ENCODE data around the gene TRIL.

The TRIL gene

DNA sequence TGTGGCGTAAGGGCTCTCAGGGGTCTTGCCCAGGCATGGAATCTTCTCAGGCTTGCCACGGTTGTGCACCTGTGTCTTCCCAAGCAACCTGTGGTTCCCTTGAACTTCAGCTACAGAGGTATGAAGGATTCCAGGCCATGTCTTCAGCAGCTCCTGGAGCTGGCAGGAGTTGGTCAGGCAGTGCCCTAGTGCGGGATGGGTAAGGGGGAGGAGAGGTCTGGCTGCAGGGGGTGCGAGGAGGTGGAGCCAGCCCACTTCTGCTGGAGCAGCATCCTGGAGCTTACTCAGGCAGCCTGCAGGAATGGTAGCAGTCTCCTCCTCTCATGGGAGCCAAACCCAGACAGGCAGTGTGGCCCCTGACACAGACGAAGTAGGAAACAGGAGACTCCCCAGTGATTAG lies 3.8 kb upstream of the TRIL start:
- peak overlapping the region; percentile 48 for H3K18ac ChIP-seq (ENCODE audit: low read length)
- no peak overlapping the region for H4K91ac ChIP-seq (ENCODE audit: low read depth, low read length, poor library complexity)
- WGBS, 2 donors (ENCODE audit: extremely low coverage in 2 of 2, insufficient read length in 2 of 2, insufficient replicate concordance in 1 of 2): no CpG with 5 or more reads among the region's 5 CpGs
- no peak overlapping the region for H3K14ac ChIP-seq (ENCODE audit: low read length)
- H3K4ac ChIP-seq (ENCODE audit: low read length): no peak overlapping the region
- no peak overlapping the region for H3K23ac ChIP-seq (ENCODE audit: low read depth, low read length, poor library complexity)
- no peak overlapping the region for H2BK12ac ChIP-seq (ENCODE audit: low read length)
- H3K79me1 ChIP-seq (ENCODE audit: low read depth, low read length): peaks cover 2% of the 10 kb centered on the region
- H2AFZ ChIP-seq (ENCODE audit: low read length): peak overlapping the region; percentile 15
- no peak overlapping the region for H3K4me3 ChIP-seq (ENCODE audit: low read length in 2 of 2)
- DNase-seq (ENCODE audit: low spot score): no peak
- no peak overlapping the region for H2AK5ac ChIP-seq (ENCODE audit: low read depth, low read length)
- peaks cover 4 to 17% (median 9%) of the 10 kb centered on the region in 3 experiments for H3K27me3 ChIP-seq (ENCODE audit: control insufficient read depth in 3 of 3, insufficient read depth in 3 of 3, low read depth in 1 of 3, low read length in 3 of 3)
- H3K4me2 ChIP-seq (ENCODE audit: insufficient read depth, low read length, poor library complexity, severe bottlenecking): no peak overlapping the region
- H3K9me3 ChIP-seq (replicated peaks in 1 of 2; ENCODE audit: control insufficient read depth in 2 of 2, insufficient read depth in 1 of 2, low read depth in 1 of 2, low read length in 2 of 2): peaks cover 0 to 18% of the 10 kb centered on the region in 2 donors
- peaks cover 0 to 14% of the 10 kb centered on the region in 2 donors for H3K4me1 ChIP-seq (ENCODE audit: control insufficient read depth in 2 of 2, insufficient read depth in 1 of 2, low read depth in 1 of 2, low read length in 2 of 2)
- no peak overlapping the region for H2BK120ac ChIP-seq (ENCODE audit: low read depth, low read length)
- no peak overlapping the region for H2BK5ac ChIP-seq (ENCODE audit: low read length)
- no peak overlapping the region for H2BK15ac ChIP-seq (ENCODE audit: low read length)
- no peaks in the 10 kb centered on the region for H3K36me3 ChIP-seq (replicated peaks in 1 of 2; ENCODE audit: control insufficient read depth in 2 of 2, insufficient read depth in 2 of 2, low read length in 2 of 2)
- no peak overlapping the region for H3K9ac ChIP-seq (ENCODE audit: low read depth, low read length, poor library complexity)
- H3K27ac ChIP-seq (replicated peaks; ENCODE audit: low read length): no peak overlapping the region
- H4K8ac ChIP-seq (ENCODE audit: low read depth, low read length): no peak overlapping the region

DNA sequence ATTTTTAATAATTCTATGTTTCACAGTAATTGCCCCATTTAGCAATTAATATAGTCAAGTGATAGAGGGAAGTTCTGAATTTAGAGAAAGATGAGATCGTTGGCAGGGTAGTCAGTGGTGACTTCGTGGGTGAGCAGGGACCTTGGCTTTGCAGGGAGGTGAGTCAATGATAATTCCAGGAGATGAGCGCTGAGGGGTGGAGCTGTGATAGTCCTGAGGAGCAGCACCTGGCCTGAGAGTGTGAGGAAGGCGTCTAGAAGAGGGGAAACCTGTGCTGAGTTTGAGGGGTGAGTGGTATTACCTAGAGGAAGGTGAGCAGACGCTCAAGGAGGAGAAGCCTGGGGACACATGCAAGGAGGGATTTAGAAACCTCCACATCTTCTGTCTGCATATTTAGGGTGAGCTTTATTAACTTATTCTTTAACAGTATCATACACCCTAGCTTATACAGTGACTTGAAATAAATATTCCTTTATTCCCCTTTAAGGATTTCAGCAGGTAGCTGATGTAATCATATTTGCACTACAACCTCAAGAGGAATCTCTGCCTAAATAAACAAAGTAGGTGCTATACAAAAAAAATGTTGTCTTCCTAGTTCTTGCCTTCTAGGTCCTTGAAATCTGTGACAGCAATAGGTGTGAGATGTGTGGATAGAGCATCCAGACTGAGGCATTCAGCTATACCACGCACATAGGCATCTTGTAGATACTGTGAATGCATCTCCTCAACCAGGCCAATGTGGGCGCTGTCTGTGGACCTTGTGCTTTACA lies 2.1 kb upstream of the TRIL start:
- Histone ChIP-seq H3K79me1 (ENCODE audit: low read depth, low read length) (peaks cover 5% of the 10 kb centered on the region), H4K8ac (ENCODE audit: low read depth, low read length) (no peak overlapping the region), H2BK12ac (ENCODE audit: low read length) (no peak overlapping the region), H2AFZ (ENCODE audit: low read length) (no peak overlapping the region), H4K91ac (ENCODE audit: low read depth, low read length, poor library complexity) (no peak overlapping the region), H2BK120ac (ENCODE audit: low read depth, low read length) (no peak overlapping the region), H3K4me2 (ENCODE audit: insufficient read depth, low read length, poor library complexity, severe bottlenecking) (no peak overlapping the region), H3K4me3 (ENCODE audit: low read length in 2 of 2) (no peak overlapping the region), H3K27ac (replicated peaks; ENCODE audit: low read length) (no peak overlapping the region), H3K4me1 (ENCODE audit: control insufficient read depth in 2 of 2, insufficient read depth in 1 of 2, low read depth in 1 of 2, low read length in 2 of 2) (peaks cover 0 to 18% of the 10 kb centered on the region in 2 donors), H3K27me3 (ENCODE audit: control insufficient read depth in 3 of 3, insufficient read depth in 3 of 3, low read depth in 1 of 3, low read length in 3 of 3) (peaks cover 6 to 24% (median 22%) of the 10 kb centered on the region in 3 experiments), H3K23ac (ENCODE audit: low read depth, low read length, poor library complexity) (no peak overlapping the region), H3K4ac (ENCODE audit: low read length) (no peak overlapping the region), H2AK5ac (ENCODE audit: low read depth, low read length) (no peak overlapping the region), H3K9ac (ENCODE audit: low read depth, low read length, poor library complexity) (no peak overlapping the region), H3K9me3 (replicated peaks in 1 of 2; ENCODE audit: control insufficient read depth in 2 of 2, insufficient read depth in 1 of 2, low read depth in 1 of 2, low read length in 2 of 2) (peaks cover 0 to 34% of the 10 kb centered on the region in 2 donors), H3K14ac (ENCODE audit: low read length) (no peak overlapping the region), H3K18ac (ENCODE audit: low read length) (no peak overlapping the region), H2BK5ac (ENCODE audit: low read length) (no peak overlapping the region), H3K36me3 (replicated peaks in 1 of 2; ENCODE audit: control insufficient read depth in 2 of 2, insufficient read depth in 2 of 2, low read length in 2 of 2) (no peaks in the 10 kb centered on the region), H2BK15ac (ENCODE audit: low read length) (no peak overlapping the region)
- no peak for DNase-seq (ENCODE audit: low spot score)
- no CpG with 5 or more reads among the region's 7 CpGs for WGBS, 2 donors (ENCODE audit: extremely low coverage in 2 of 2, insufficient read length in 2 of 2, insufficient replicate concordance in 1 of 2)

DNA sequence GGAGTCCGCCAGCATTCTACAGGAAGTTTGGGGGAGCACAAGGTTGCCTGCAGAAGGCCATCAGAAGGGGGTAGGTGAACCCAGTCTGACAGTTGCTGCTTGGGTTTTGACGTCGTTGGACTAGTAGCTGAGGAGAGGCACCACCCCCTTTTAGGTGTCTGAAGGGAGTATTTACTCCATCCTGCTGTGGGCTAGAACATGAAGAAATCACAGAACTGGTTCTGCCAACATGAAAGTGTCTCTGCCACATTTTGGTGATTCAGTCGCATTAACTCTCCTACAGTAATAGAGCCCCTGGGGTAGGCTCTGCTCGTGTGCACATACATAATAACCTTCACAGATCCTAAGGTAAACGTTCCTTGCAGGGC lies 834 bp upstream of the TRIL start:
- peak overlapping the region; percentile 64 for H2BK15ac ChIP-seq (ENCODE audit: low read length)
- H3K4me1 ChIP-seq (ENCODE audit: control insufficient read depth in 2 of 2, insufficient read depth in 1 of 2, low read depth in 1 of 2, low read length in 2 of 2): peaks cover 0 to 18% of the 10 kb centered on the region in 2 donors
- H3K27ac ChIP-seq (replicated peaks; ENCODE audit: low read length): no peak overlapping the region
- no peak overlapping the region for H2BK120ac ChIP-seq (ENCODE audit: low read depth, low read length)
- H3K14ac ChIP-seq (ENCODE audit: low read length): no peak overlapping the region
- no peak overlapping the region for H2BK5ac ChIP-seq (ENCODE audit: low read length)
- H3K36me3 ChIP-seq (replicated peaks in 1 of 2; ENCODE audit: control insufficient read depth in 2 of 2, insufficient read depth in 2 of 2, low read length in 2 of 2): no peaks in the 10 kb centered on the region
- H2AFZ ChIP-seq (ENCODE audit: low read length): no peak overlapping the region
- no peak overlapping the region for H4K91ac ChIP-seq (ENCODE audit: low read depth, low read length, poor library complexity)
- H3K4me2 ChIP-seq (ENCODE audit: insufficient read depth, low read length, poor library complexity, severe bottlenecking): peak overlapping the region; percentile 92
- no peak for DNase-seq (ENCODE audit: low spot score)
- no peak overlapping the region for H3K23ac ChIP-seq (ENCODE audit: low read depth, low read length, poor library complexity)
- H3K79me1 ChIP-seq (ENCODE audit: low read depth, low read length): peaks cover 5% of the 10 kb centered on the region
- H4K8ac ChIP-seq (ENCODE audit: low read depth, low read length): no peak overlapping the region
- no peak overlapping the region for H3K18ac ChIP-seq (ENCODE audit: low read length)
- H3K4me3 ChIP-seq (ENCODE audit: low read length in 2 of 2): peak overlapping the region in 1 of 2 donors; percentile 85
- H3K9me3 ChIP-seq (replicated peaks in 1 of 2; ENCODE audit: control insufficient read depth in 2 of 2, insufficient read depth in 1 of 2, low read depth in 1 of 2, low read length in 2 of 2): peaks cover 0 to 35% of the 10 kb centered on the region in 2 donors
- no peak overlapping the region for H2BK12ac ChIP-seq (ENCODE audit: low read length)
- WGBS, 2 donors (ENCODE audit: extremely low coverage in 2 of 2, insufficient read length in 2 of 2, insufficient replicate concordance in 1 of 2): no CpG with 5 or more reads among the region's 6 CpGs
- no peak overlapping the region for H2AK5ac ChIP-seq (ENCODE audit: low read depth, low read length)
- no peak overlapping the region for H3K4ac ChIP-seq (ENCODE audit: low read length)
- H3K9ac ChIP-seq (ENCODE audit: low read depth, low read length, poor library complexity): no peak overlapping the region
- H3K27me3 ChIP-seq (ENCODE audit: control insufficient read depth in 3 of 3, insufficient read depth in 3 of 3, low read depth in 1 of 3, low read length in 3 of 3): peaks cover 6 to 28% (median 22%) of the 10 kb centered on the region in 3 experiments

DNA sequence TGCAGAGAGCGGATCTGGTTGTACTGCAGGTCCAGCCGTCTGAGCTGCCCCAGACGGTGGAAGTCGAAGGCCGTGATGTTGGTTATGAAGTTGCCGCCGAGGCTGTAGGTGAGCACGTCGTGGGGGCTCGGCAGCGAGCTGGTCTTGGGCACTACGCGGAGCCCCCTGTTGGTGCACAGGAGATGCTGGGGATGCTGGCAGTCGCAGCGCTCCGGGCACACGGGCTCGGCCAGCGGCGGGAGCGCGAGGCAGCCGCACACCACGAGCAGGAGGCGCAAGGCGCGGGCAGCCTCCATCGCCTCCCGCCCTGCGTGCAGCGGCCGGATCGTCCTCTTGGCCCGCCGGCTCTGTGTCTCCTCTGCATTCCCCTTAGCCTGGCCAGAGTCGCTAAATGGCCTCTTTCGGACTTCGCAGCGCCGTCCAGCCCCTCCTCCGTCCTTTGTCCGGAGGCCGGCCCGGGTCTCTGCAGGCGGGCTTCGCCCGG lies 337 bp downstream of the TRIL start:
- peak overlapping the region; percentile 89 for H3K9ac ChIP-seq (ENCODE audit: low read depth, low read length, poor library complexity)
- H2BK5ac ChIP-seq (ENCODE audit: low read length): peak overlapping the region; percentile 70
- peak overlapping the region; percentile 80 for H2AFZ ChIP-seq (ENCODE audit: low read length)
- H3K27ac ChIP-seq (replicated peaks; ENCODE audit: low read length): peak overlapping the region; percentile 75
- H3K14ac ChIP-seq (ENCODE audit: low read length): no peak overlapping the region
- peak overlapping the region; percentile 99 for H3K18ac ChIP-seq (ENCODE audit: low read length)
- H3K36me3 ChIP-seq (replicated peaks in 1 of 2; ENCODE audit: control insufficient read depth in 2 of 2, insufficient read depth in 2 of 2, low read length in 2 of 2): no peaks in the 10 kb centered on the region
- peak overlapping the region; percentile 6 for H2AK5ac ChIP-seq (ENCODE audit: low read depth, low read length)
- no peak overlapping the region for H4K91ac ChIP-seq (ENCODE audit: low read depth, low read length, poor library complexity)
- H3K4me3 ChIP-seq (ENCODE audit: low read length in 2 of 2): peak overlapping the region; percentile 7 to 85
- H3K23ac ChIP-seq (ENCODE audit: low read depth, low read length, poor library complexity): peak overlapping the region; percentile 35
- H3K4me2 ChIP-seq (ENCODE audit: insufficient read depth, low read length, poor library complexity, severe bottlenecking): peak overlapping the region; percentile 92
- H3K27me3 ChIP-seq (ENCODE audit: control insufficient read depth in 3 of 3, insufficient read depth in 3 of 3, low read depth in 1 of 3, low read length in 3 of 3): peaks cover 6 to 28% (median 22%) of the 10 kb centered on the region in 3 experiments
- H3K9me3 ChIP-seq (replicated peaks in 1 of 2; ENCODE audit: control insufficient read depth in 2 of 2, insufficient read depth in 1 of 2, low read depth in 1 of 2, low read length in 2 of 2): peaks cover 0 to 35% of the 10 kb centered on the region in 2 donors
- H2BK120ac ChIP-seq (ENCODE audit: low read depth, low read length): no peak overlapping the region
- peaks cover 5% of the 10 kb centered on the region for H3K79me1 ChIP-seq (ENCODE audit: low read depth, low read length)
- no peak overlapping the region for H2BK12ac ChIP-seq (ENCODE audit: low read length)
- no CpG with 5 or more reads among the region's 47 CpGs for WGBS, 2 donors (ENCODE audit: extremely low coverage in 2 of 2, insufficient read length in 2 of 2, insufficient replicate concordance in 1 of 2)
- H2BK15ac ChIP-seq (ENCODE audit: low read length): peak overlapping the region; percentile 60
- DNase-seq (ENCODE audit: low spot score): no peak
- peaks cover 0 to 18% of the 10 kb centered on the region in 2 donors for H3K4me1 ChIP-seq (ENCODE audit: control insufficient read depth in 2 of 2, insufficient read depth in 1 of 2, low read depth in 1 of 2, low read length in 2 of 2)
- H3K4ac ChIP-seq (ENCODE audit: low read length): no peak overlapping the region
- no peak overlapping the region for H4K8ac ChIP-seq (ENCODE audit: low read depth, low read length)

All from neuronal stem cell (in vitro differentiated cells).